ENCODE results near the gene IQGAP2. TPM values are rescaled to one million over a fixed set of nuclear protein-coding genes. Genes with fewer than 3 reads are reported as not detected.

Gene IQGAP2
- total and polyA plus RNA-seq, 9 of the 15 experiments (the other 6 are each of a cell fraction or from before 2014, with no cell fraction given), result 8.7 to 23.2 (median 17.4) TPM

DNA sequence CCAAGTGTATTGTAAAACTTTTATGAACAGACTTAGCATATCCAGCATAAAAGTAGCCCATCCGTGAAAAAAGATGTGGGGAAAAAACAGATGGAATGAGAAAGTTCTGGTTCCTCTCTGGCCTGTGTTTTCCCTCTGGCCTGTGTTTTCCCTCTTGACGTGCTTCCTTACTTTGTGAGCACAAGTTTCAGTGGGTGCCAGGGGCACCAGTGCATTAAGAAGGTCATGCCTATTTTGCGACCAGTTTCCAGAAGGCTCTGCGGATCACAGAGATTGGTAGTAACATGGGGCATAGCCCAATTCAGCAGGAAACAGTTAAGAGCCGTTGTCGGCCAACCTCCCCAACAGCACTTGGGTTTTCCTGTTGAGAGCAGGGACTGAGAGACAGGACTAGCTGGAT lies 43.7 kb downstream of the IQGAP2 start:
- in situ Hi-C loops (cut with MboI) (no loop called here), intact Hi-C loops (cut with micrococcal nuclease) (no loop called here)
- FAIRE-seq (no peak), ATAC-seq (no peak), DNase-seq (ENCODE audit: extremely low read depth in 1 of 4, low spot score in 3 of 4) (no peak)
- ChIA-PET POLR2A (no interaction called here), CTCF (ENCODE audit: low intra/inter-chr PET ratio) (no interaction called here)
- WGBS (ENCODE audit: insufficient coverage, low coverage, missing lambda C conversion rate), result 63% methylated on average over 6 of the region's 6 CpGs
- no peaks in the 10 kb centered on the region for H3K9me3 ChIP-seq (replicated peaks; ENCODE audit: control insufficient read depth, insufficient read depth, low read depth, low read length)
- H3K36me3 ChIP-seq (ENCODE audit: control insufficient read depth, insufficient read depth, low read length), result no peaks in the 10 kb centered on the region
- H3K4me3 ChIP-seq, result no peak overlapping the region
- no peak overlapping the region for H3K4me2 ChIP-seq (ENCODE audit: insufficient read depth, low read length)
- no peaks in the 10 kb centered on the region for H3K79me2 ChIP-seq (ENCODE audit: control insufficient read depth, insufficient read depth, low read length)
- H3K27ac ChIP-seq (ENCODE audit: extremely low read depth, low read depth, low read length), result no peak overlapping the region
- no peak overlapping the region for H2AFZ ChIP-seq (ENCODE audit: low read depth, low read length)
- no peaks in the 10 kb centered on the region for H3K9me1 ChIP-seq (ENCODE audit: control insufficient read depth, insufficient read depth, low read length)
- H4K20me1 ChIP-seq (replicated peaks; ENCODE audit: control insufficient read depth, insufficient read depth, low read length), result 0 out of 2 replicates have a peak, but pooled peaks cover 5% of the 10 kb centered on the region
- no peak for TF ChIP-seq ZNF583 (CRISPR knock-in tag; IDR thresholded peaks at IDR 0.05)
- BruUV-seq (replicated peaks), result no TSS peak
- no peaks in the 10 kb centered on the region for H3K4me1 ChIP-seq (replicated peaks in 1 of 2; ENCODE audit: control insufficient read depth in 2 of 2, insufficient read depth in 2 of 2, low read length in 2 of 2)
- no peak overlapping the region for H3K9ac ChIP-seq (ENCODE audit: insufficient read depth in 1 of 2, low read depth in 2 of 2, low read length in 2 of 2)
- H3K27me3 ChIP-seq (ENCODE audit: control insufficient read depth in 2 of 2, insufficient read depth in 2 of 2, low read length in 2 of 2), result no peaks in the 10 kb centered on the region

DNA sequence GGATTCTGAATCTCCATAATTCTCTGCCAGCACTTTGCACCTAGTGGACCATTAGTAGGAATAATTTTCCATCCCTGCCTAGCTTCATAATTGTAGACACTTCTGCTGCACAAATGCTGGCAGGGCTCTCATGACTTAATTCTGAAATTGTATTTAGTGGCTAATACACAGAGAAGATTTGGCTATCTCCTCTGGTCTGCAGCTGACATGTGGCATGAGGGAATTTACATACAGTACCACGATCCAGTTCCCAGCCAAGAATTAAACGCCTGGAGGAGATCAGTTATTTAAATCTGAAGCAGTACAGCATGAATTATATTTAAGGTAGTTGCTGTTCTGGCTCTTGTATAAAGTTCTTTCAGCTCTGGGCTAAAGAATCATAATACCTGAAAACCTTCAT lies 46.5 kb downstream of the IQGAP2 start:
- TF ChIP-seq ZNF561 (CRISPR knock-in tag; conservative IDR thresholded peaks at IDR 0.05), result no peak
- no peaks in the 10 kb centered on the region for H3K9me3 ChIP-seq (replicated peaks; ENCODE audit: control insufficient read depth, insufficient read depth, low read depth, low read length)
- no peaks in the 10 kb centered on the region for H3K36me3 ChIP-seq (ENCODE audit: control insufficient read depth, insufficient read depth, low read length)
- in situ Hi-C loops (cut with MboI) (no loop called here), intact Hi-C loops (cut with micrococcal nuclease) (no loop called here)
- no peak overlapping the region for H3K4me2 ChIP-seq (ENCODE audit: insufficient read depth, low read length)
- no peak overlapping the region for H2AFZ ChIP-seq (ENCODE audit: low read depth, low read length)
- no peaks in the 10 kb centered on the region for H3K27me3 ChIP-seq (ENCODE audit: control insufficient read depth in 2 of 2, insufficient read depth in 2 of 2, low read length in 2 of 2)
- no peaks in the 10 kb centered on the region for H3K4me1 ChIP-seq (replicated peaks in 1 of 2; ENCODE audit: control insufficient read depth in 2 of 2, insufficient read depth in 2 of 2, low read length in 2 of 2)
- WGBS (ENCODE audit: insufficient coverage, low coverage, missing lambda C conversion rate), result 31% methylated on average over 2 of the region's 2 CpGs
- no peak overlapping the region for H3K27ac ChIP-seq (ENCODE audit: extremely low read depth, low read depth, low read length)
- DNase-seq (ENCODE audit: extremely low read depth in 1 of 4, low spot score in 3 of 4) (no peak), FAIRE-seq (no peak), ATAC-seq (no peak)
- POLR2A ChIA-PET, result interaction anchor here (0.9 to 1.4 kb wide), 3 partner anchors 10 to 31 kb away, joined by 3 to 4 read pairs (median 4); no protein-coding TSS in a partner anchor
- no peak overlapping the region for H3K9ac ChIP-seq (ENCODE audit: insufficient read depth in 1 of 2, low read depth in 2 of 2, low read length in 2 of 2)
- no peaks in the 10 kb centered on the region for H3K9me1 ChIP-seq (ENCODE audit: control insufficient read depth, insufficient read depth, low read length)
- H3K4me3 ChIP-seq, result no peak overlapping the region
- no TSS peak for BruUV-seq (replicated peaks)
- 0 out of 2 replicates have a peak, but pooled peaks cover 5% of the 10 kb centered on the region for H4K20me1 ChIP-seq (replicated peaks; ENCODE audit: control insufficient read depth, insufficient read depth, low read length)
- CTCF ChIA-PET (ENCODE audit: low intra/inter-chr PET ratio), result no interaction called here
- no peaks in the 10 kb centered on the region for H3K79me2 ChIP-seq (ENCODE audit: control insufficient read depth, insufficient read depth, low read length)
